Neural cell (in vitro differentiated cells): ENCODE data around the gene ADAMTS18.

Experiments
- POLR2AphosphoS5 ChIP-seq: IDR thresholded peaks from 2 replicates; pipeline ENCODE4 v1.6.1; 2012
- TAF1 ChIP-seq: IDR thresholded peaks from 2 replicates; pipeline ENCODE4 v1.6.1; 2012; ENCODE audit warnings: low read depth
- TF ChIP-seq, protein P1 (sequence below): fragments of 450-650 bp; IDR thresholded peaks from 2 replicates; pipeline ENCODE4 v1.5.1; 2014; ENCODE audit warnings: antibody characterized with exemption, mild to moderate bottlenecking, moderate library complexity; ENCODE audit not compliant: poor library complexity, severe bottlenecking

DNA sequence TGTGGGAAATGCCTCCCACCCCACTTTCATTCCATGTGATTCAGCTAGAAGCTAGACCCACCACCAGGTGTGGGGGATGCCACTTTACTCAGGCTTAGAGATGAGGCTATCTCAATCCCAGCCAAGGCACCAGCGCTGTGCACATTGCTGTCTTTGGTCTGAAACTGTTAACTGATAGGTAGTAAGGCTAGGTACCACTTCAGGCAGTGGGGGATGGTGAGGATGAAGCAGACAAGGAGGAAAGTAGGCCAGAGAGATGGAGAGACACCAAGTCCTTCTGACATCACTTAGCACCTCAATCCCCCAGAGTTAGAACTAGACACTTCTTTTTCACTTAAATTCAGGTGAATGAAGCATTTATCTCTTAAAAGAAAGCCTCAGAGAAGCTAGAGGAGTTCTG lies 35.8 kb downstream of the ADAMTS18 start:
- TF ChIP-seq POLR2AphosphoS5 (no peak), TAF1 (no peak)
- TF ChIP-seq, protein P1, sequence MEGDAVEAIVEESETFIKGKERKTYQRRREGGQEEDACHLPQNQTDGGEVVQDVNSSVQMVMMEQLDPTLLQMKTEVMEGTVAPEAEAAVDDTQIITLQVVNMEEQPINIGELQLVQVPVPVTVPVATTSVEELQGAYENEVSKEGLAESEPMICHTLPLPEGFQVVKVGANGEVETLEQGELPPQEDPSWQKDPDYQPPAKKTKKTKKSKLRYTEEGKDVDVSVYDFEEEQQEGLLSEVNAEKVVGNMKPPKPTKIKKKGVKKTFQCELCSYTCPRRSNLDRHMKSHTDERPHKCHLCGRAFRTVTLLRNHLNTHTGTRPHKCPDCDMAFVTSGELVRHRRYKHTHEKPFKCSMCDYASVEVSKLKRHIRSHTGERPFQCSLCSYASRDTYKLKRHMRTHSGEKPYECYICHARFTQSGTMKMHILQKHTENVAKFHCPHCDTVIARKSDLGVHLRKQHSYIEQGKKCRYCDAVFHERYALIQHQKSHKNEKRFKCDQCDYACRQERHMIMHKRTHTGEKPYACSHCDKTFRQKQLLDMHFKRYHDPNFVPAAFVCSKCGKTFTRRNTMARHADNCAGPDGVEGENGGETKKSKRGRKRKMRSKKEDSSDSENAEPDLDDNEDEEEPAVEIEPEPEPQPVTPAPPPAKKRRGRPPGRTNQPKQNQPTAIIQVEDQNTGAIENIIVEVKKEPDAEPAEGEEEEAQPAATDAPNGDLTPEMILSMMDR = no peak
